ENCODE data around the gene TUBB.
A peak's percentile ranks its signal among the peaks of the same experiment; 100 is the strongest.
"Not testable (repeated sequence)": the region's sequence is repeated elsewhere in the genome, so short reads cannot be mapped to it uniquely, and the experiment has no call there.

TUBB gene

DNA sequence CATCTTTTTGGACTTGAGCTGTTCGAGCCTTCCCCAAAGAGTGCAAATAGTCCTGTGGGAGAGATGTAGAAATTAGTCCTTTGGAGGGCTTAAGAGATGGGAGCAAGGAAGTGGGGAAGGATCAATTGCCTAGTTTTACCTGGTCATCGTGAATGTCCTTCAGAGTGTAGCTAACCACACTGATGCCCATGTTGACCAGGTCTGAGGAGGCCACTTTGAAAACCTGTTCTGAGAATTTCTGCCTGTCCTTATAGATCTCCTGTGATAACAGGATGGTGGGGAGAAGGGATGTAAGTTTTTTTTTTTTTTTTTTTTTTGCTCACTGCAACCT lies 20.4 kb downstream of the TUBB start:
- no peak for DNase-seq (ENCODE audit: low read depth)

DNA sequence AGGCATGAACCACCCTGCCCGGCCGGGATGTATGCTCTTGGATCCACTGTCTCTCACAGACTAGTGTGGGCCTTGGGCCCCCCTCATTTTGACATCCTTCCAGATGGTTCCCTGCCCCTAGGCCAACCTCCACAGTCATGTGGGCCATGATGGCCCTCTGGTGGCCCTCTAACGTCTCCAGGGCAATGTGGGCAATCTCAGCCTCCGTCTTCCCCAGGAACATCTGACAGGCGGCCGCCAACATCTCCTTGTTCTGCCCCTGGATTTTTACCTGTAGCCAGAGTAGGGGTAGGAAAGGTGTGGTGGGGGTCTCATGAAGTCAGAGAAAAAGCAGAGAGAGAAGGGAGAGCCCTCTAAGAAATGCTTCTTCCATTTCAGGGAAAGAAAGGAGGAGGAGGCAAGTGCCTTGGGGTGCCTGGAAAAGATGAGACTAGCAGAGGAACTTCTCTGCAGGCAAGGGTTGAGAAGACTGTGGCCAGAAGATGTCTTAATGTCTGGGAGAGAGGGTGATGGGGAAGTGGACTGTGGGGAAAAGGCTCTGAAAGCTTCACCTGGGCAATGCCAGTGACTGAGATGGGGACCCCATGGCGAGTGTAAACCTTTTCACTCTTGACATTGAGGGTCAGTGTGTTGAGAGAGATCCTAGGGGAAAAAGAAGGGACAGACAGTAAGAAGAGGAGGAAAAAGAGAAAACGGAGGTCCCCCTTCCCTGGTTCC lies 21.1 kb downstream of the TUBB start:
- DNase-seq (ENCODE audit: low read depth), result no peak

DNA sequence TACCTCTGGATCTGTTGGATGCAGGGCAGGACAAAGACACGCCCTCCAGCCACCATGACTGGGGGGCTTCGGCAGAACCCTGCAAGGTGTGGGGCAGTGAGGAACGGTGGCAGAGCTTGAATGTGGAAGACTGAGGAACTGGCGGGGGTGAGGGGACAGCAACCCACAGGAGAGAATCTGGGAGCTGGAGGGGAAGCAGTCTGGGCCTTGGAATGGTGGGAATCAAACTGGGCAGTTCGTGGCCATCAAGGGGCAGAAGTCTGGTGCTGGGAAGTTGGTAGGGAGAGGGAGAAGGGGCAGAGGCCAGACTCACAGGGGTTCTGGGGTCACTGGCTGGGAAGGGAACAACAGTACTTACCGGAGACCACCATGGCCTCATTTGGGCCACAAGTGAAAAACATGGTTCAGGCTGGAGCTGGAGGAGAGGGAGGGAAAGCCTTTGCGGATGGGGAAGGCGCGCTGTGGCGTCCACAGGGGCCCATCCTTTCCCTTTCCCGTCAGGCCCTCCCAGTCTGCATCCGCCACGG lies 21.7 kb downstream of the TUBB start:
- DNase-seq (ENCODE audit: low read depth), result no peak

DNA sequence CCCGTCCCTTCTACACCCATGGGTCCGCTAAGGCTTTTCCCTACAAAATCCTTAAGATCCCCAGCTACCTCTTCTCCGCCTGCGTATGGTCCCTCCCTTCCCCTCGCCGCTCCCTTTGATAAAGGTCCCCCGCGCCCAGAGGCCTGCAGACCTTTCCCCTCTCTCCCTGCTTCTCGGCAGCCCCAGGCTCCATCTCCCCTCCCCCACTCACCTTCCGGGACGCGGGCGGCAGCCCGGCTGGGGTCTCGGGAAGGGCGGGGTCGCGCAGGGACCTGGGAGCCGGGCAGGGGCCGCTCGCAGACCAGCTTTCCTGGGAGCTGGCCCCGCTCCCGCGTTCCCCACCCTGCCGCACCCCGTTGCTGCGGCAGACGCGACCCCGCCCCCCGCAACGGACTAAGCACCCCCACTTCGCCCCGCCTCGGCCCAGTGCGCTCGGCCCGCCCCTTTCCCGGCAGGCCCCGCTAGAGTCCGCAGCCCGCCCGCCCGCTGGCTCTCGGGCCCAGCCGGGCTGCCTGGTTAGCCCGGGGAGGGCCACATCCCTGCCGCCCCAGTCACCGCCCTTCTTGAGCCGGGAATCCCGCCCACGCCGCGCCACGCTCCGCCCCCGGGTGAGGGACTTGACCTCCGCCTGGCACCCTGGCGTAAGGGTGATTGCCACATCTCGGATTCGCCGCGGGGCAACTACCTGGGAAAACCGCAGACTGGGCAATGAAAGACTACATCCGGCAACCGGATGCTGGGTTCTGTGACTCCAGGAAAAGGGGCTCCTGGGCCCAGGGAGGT lies 22.4 kb downstream of the TUBB start, which contains the start of gene FLOT1:
Gene FLOT1, minus strand, starts transcription at position 372 of the 783 bp plus-strand sequence. CDS start 498 bp downstream, outside the sequence.
- peak; percentile 96 for DNase-seq (ENCODE audit: low read depth)

DNA sequence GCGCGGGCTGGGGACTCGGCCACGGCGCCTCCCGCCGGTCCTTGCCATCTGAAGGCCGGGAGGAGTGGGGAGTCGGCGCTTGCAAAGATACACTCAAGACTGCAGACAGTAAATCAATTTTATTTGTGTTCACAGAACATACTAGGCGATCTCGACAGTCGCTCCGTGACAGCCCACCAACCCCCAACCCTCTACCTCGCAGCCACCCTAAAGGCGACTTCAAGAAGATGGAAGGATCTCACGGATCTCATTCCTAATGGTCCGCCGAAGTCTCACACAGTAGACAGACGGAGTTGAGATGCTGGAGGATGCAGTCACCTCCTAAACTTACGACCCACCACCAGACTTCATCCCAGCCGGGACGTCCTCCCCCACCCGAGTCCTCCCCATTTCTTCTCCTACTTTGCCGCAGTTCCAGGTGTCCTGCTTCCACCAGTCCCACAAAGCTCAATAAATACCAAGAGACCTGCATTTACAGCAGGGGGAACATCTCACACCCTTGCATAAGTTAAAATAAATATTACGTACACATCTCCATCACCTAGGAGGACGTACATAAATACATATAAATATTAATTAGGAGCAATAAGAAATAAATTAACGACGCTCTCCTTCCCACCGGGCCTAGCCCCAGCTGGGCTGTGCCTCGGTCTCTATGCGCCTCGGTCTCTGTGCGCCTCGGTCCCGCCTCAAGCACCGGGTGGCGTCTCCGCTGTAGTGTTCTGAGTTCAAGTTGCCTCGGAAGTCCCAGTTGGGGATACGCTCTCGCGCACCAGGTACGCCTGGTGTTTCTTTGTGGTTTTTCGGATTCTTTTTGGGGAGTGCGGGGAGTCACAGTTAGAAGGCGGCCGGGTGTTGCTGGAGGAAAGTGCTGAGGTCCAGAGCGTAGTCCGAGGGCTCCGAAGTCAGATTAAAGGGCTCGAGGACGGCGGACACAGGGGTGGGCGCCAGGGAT lies 23.2 kb downstream of the TUBB start:
- no peak for DNase-seq (ENCODE audit: low read depth)

DNA sequence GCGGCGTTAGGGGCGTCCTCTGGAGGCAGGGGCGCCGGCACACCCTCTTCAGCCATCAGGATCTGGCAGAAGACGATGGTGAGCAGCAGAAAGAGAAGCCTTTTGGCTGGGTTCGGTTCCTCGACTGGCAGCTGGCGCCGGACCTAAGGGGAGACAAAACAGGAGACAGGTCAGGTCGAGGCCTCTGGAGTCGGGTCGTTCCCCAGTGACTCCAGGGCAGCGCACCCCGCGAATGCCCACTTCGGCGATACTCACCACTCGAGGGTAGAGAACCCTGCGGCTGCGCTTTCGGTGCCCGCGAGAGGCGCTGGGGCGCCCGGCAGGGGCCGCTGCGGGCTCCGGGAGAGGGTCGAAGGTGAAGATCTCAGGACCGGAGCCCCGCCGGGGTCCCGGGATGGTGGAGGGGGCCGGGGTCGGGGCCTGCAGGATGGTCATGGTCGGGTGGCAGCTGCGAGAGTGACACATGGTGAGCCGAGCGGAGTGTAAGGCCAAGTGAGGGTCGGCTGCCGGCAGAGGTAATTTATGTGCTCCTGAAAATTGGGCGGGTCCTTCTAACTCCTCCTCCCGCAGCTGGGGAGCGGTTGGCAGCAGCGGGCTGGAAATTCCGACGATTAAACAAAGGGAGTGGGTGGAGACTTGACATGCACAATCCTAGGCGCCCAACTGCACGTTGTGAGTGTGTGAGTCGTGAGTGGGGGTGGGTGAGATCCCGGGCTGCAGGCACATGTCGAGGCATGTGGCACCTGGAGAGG lies 24.1 kb downstream of the TUBB start, which contains the start of gene IER3:
Gene IER3, minus strand, starts transcription at position 494 of the 752 bp plus-strand sequence. Its CDS starts 29 bp downstream, at position 465.
- DNase-seq (ENCODE audit: low read depth), result peak; percentile 75

DNA sequence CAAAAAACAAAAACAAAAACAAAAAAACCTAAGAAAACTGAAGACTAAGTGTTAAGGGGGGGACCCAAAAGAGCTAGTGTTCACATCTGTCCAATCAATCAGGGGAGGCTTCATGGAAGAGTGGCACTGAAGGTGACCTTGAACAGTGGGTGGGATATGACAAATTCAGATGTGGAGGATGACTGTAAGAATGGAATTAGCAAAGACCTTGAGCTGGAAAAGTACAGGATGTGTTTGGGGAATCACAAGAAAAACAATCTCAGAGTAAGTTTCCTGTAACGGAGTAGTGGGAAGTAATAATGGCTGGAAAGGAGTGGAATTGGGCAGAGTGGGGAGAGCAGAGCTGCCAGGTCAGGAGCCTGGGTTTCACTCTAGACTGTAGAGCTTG lies 27.1 kb downstream of the TUBB start:
- DNase-seq (ENCODE audit: low read depth), result no peak

DNA sequence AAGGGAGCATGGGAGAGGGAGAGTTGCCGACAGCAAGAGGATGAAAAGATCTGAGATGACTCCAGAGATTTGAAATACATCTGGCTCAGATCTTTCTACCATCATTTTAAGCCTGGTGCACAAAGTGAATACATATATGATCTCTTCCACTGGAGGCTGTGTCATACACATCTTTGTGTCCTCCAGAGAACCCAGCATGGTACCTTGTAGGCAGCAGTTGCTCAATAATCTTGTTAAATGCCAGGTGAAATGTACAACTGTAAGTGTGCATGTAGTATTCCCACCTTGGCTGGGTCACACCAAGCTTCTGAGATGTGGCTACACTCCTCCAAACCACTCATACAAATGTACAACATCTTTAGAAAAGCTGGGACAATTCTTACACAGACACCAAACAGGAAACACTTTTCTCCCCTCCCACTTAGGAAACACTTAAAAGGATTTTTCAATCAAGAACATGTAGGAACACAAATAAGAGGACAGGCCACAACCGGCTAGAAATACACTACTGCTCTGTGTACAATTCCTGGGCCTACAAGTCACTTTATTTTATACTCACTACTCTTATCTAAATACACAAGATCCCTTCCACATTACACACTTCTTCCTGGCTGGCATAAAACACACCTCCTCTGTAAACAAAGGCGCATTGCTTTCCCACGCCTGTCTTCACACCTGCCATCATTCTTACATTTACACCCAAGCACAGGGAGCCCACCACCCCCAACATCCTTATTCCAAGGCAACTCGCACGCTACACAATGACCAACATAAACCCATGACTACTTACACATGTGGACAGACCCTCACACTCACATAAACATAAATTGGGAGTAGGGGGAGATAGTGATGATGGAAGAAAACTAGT lies 28.0 kb downstream of the TUBB start:
- DNase-seq (ENCODE audit: low read depth), result no peak

DNA sequence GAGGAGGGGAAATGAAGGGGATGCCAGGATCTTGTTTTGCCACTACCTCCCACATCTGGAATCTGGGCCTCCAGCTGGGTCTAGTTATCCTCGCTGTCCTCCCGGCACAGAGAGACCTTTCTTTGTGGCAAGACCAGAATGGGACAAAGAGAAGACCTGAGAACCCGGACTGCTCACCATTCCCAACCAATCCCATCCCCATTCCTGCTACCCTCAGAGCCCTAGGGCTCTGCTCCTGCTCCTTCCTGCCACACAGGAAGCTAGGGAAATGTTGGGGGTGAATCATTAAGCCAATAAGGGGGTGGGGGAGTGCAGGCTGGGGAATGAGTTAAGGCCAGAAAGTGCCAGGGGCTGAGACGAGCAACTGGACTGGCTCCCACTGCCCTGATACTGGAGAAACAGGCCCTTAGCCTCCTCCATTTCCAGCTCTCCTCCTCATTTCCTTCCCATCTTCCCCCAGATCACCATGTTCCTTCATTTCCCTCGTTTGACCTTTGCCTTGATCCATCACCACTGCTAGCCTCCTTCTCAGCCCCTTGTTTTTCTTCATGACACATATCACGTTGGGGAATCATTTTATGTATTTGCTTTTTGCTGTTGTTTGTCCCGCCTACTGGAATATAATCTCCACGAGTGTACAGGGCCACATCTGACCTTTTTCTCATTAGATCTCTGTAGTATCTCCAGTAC lies 28.8 kb downstream of the TUBB start:
- no peak for DNase-seq (ENCODE audit: low read depth)

DNA sequence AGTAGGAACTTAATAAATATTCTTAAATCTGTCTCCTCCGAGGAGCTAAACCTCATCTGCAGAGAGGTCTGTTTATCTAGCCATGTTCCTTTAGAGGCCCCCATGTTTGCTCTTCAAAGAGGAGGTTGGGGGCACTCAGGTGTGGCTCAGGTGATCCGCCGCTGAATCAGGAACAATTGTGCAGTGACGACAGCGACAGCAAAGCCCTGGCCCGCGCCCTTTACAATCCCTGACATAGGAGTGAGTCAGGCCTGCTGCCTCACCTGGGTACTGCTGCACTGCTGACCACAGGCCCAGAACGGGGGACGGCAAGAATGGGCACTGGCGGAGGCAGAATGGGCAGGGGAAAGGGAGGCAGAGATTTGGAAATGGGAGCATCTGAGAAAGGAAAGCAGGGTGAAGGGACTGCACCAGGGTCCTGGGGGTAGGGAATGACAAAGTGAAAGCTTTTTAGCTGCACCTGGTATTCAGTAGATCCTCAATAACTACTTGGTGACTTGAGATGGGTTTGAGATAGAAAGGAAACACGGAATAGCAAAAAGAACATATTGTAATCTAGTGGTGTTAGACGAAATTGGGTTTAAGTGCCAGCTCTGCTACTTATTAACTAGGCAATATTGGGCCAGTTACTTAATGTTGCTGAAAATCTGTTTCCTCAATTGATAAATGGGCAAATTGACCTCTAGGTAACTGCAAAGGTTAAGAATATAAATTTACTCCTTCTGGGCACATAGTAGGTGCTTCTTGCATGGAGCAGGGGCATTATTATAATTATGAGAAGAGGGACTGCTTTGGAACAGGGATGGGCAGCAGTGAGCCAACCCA lies 29.6 kb downstream of the TUBB start:
- DNase-seq (ENCODE audit: low read depth), result no peak

DNA sequence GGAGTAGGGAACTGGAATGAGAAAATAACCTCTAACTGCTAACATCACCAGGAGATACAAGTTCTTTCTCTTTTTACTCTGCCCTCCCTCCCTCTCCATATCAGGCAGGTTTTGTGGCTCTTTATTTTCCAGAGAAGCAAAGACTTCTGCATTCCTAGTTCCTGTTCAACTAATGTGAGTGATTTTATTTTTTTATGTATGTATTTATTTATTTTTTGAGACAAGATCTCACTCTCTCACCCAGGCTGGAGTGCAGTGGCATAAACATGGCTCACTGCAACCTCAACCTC lies 30.2 kb downstream of the TUBB start:
- no peak for DNase-seq (ENCODE audit: low read depth)

DNA sequence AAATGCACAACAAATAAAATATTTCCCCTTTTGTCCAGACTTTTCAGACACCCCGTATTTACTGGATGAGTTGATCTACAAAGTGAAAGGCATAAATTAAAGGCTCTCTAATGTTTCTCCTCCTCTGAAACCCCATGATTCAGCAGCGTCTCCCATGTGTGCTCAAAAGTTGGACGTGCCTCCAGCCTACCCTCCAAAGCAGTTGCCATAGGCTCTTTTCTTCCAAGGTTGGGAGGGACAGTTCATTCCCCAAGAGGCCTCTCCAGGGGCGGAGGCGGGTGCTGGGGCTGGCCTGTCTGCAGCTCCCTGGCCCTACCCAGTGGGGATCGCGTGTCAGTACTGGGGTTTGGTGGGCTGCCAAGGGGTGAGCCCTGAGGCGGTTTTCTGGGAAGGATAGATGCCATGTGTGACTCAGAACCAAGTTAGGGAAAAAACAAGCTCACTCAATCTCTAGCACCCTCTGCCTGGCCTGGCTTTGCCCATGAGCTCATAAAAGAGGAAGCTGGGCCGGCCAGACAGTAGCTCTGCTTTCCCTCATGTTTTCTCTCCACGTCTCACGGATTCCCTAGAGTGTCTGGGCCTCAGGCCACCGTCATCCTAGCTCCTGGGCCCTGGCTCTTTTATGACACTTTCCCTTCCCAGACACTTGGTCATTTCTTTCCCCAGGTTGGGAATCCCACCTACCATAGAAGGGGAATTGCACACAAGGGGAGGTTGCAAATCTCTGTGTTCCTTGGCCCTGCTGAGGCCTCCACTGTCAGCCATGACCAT lies 32.2 kb downstream of the TUBB start:
- peak; percentile 99 for DNase-seq (ENCODE audit: low read depth)

DNA sequence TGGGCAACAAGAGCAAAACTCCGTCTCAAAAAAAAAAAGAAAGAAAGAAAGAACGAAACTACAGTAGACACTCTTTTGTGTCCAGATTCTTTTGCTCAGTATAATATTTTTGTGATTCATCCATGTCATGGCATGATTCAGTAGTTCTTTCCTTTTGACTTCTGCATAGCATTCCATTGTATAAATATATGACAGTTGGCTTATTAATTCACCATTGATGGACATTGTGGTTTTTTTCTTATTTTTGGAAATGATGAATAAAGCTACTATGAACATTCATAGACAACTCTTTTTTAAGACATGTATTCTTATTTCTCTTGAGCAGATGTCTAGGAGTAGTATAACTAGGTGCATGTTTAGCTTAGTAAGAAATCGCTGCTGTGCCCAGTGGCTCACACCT lies 34.5 kb downstream of the TUBB start:
- no peak for DNase-seq (ENCODE audit: low read depth)

DNA sequence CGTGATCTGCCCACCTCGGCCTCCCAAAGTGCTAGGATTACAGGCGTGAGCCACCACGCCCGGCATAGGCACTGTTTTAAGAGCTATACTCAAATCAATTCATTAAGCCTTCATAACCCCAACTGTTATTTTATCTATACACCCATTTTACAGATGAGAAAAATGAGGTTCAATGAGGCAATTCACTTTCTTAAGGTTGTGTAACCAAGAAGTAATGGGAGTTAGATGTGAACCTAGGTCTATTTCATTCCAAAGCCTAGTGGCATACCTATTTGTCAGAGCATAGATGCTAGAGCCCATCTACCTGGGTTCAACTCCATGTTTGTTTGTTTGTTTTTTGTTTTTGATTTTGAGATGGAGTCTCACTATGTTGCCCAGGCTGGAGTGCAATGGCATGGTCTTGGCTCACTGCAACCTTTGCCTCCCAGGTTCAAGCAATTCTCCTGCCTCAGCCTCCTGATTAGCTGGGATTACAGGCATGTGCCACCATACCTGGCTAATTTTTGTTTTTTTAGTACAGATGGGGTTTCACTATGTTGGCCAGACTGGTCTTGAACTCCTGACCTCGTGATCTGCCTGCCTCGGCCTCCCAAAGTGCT lies 36.4 kb downstream of the TUBB start:
- DNase-seq (ENCODE audit: low read depth), result not testable (repeated sequence)

DNA sequence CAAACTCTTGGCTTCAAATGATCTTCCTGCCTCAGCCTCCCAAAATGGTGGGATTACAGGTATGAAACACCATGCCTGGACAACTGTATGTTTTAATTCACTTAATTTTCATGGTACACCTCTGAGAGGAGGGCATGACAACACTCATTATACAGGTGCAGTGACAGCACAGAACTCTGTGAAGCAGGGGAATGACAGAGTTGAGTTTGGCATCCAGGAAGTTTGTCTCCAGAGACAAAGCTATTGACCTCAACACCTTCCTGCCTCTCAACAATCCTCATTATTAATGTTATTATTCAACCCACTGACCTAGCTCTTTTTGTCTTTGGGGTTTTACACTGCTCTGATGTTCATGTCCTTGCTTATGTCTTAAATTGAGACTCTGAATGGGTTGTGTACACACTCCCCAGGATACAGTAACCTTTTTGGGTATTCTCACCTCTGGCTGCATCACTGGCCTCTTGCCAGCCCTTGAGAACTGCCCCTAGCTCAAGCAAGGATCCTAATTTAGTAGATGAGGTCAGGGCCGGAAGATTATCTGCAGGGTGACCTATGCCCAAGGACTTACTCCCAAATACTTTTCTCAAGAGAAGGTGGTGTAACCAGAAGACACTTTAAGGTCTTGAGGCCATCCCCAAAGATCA lies 37.2 kb downstream of the TUBB start:
- no peak for DNase-seq (ENCODE audit: low read depth)

DNA sequence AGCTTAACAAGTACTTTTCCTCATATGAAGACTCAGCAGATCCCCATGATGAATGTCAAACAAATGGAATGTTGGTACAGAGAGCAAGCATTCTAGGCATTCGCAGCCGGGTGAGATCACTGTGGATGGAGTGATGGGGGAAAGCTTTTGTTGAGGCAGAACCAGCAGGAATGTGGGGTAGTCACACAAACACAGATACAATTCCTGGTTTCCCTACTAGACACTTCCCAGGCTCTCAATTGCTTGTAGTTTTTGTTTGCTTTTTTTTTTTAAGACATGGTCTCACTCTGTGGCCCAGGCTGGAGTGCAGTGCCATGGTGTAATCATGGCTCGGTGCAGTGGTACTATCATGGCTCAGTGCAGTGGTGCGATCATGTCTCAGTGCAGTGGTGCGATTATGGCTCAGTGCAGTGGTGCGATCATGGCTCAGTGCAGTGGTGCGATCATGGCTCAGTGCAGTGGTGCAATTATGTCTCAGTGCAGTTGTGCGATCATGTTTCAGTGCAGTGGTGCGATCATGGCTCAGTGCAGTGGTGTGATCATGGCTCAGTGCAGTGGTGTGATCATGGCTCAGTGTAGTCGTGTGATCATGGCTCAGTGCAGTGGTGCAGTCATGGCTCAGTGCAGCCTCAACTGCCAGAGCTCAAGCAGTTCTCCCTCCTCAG lies 39.6 kb downstream of the TUBB start:
- no peak for DNase-seq (ENCODE audit: low read depth)

DNA sequence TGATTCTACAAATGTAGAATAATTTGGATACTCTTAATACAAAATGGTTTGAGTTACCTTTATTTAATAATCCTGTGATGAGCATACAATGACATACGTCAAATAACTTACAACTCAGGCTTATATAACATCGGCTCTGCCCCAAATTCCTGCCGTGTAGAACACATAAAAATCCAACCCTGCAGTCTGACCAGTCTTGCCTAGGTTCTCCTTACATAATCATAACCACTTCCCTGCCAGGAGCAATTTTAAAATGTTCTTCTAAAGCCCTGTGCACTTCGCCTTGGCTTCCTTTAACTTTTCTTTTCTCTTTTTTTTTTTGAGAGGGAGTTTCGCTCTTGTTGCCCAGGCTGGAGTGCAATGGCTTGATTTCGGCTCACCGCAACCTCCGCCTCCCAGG lies 40.4 kb downstream of the TUBB start:
- DNase-seq (ENCODE audit: low read depth), result no peak

All from fibroblast of the conjunctiva (primary cell).